Smooth muscle cell (in vitro differentiated cells): ENCODE data around the gene HOXB9. TPM values are rescaled to one million over a fixed set of nuclear protein-coding genes. Genes with fewer than 3 reads are reported as not detected.

Source experiments
- DNase-seq: peaks from one replicate; lab custom pipeline; 2025; ENCODE audit not compliant: unreplicated experiment; lab: John Stamatoyannopoulos, UW
- H2AFZ ChIP-seq: fragments of 200-600 bp; sonication (generic); 2 replicates; pipeline ENCODE4 v1.6.0; 2016; ENCODE audit warnings: antibody characterized with exemption, low read depth, mild to moderate bottlenecking
- H3F3A ChIP-seq: fragments of 200-600 bp; sonication (generic); 2 replicates; pipeline ENCODE4 v1.6.0; 2017; ENCODE audit warnings: antibody characterized with exemption, low read depth
- H3K27ac ChIP-seq: fragments of 200-600 bp; sonication (generic); 2 replicates; pipeline ENCODE4 v1.5.1; 2016; ENCODE audit warnings: low read depth, mild to moderate bottlenecking
- H3K27me3 ChIP-seq: fragments of 200-600 bp; sonication (generic); 2 replicates; pipeline ENCODE4 v1.6.1; 2016; ENCODE audit warnings: low read depth, mild to moderate bottlenecking
- H3K36me3 ChIP-seq: fragments of 200-600 bp; sonication (generic); 2 replicates; pipeline ENCODE4 v1.5.1; 2016; ENCODE audit warnings: low read depth
- H3K4me1 ChIP-seq: fragments of 200-600 bp; sonication (generic); 2 replicates; pipeline ENCODE4 v1.5.1; 2016; ENCODE audit warnings: low read depth
- H3K4me2 ChIP-seq: fragments of 200-600 bp; sonication (generic); 2 replicates; pipeline ENCODE4 v1.6.0; 2016; ENCODE audit warnings: mild to moderate bottlenecking
- H3K4me3 ChIP-seq: fragments of 200-600 bp; sonication (generic); 2 replicates; pipeline ENCODE4 v1.5.1; 2016; ENCODE audit warnings: mild to moderate bottlenecking
- H3K79me2 ChIP-seq: fragments of 200-600 bp; sonication (generic); 2 replicates; pipeline ENCODE4 v1.6.0; 2016; ENCODE audit warnings: low read depth, mild to moderate bottlenecking
- H3K9ac ChIP-seq: fragments of 200-600 bp; sonication (generic); 2 replicates; pipeline ENCODE4 v1.6.0; 2016; ENCODE audit warnings: low read depth
- H3K9me3 ChIP-seq: fragments of 200-600 bp; sonication (generic); replicated peaks from 2 replicates; pipeline ENCODE4 v1.5.1; 2016; ENCODE audit warnings: low read depth
- H4K20me1 ChIP-seq: fragments of 200-600 bp; sonication (generic); 2 replicates; pipeline ENCODE4 v1.6.0; 2016; ENCODE audit warnings: low read depth
- WGBS: methylation state at CpG from one replicate; pipeline ENCODE4 v1.1.7; 2016; ENCODE audit warnings: low lambda C conversion rate; 5-methylcytosine and 5-hydroxymethylcytosine counted together
- polyA plus RNA-seq: library from polyadenylated mRNA; unstranded; fragments of >200 nt; fragmentation: Nextera tagmentation; extraction: Ambion mirVana; gene quantifications from 2 replicates; pipeline ENCODE4 v1.2.1, GENCODE V29; 2016
- total RNA-seq: library from RNA; depleted of rRNA; stranded (reverse); fragments of >200 nt; gene quantifications from 2 replicates; pipeline ENCODE4 v1.2.3, GENCODE V29; 2014
- TF ChIP-seq, protein P1 (sequence below): fragments of 200-600 bp; sonication (generic); IDR thresholded peaks from 2 replicates; pipeline ENCODE4 v1.5.1; 2017; ENCODE audit warnings: borderline replicate concordance, mild to moderate bottlenecking, antibody characterized with exemption; ENCODE audit not compliant: insufficient read depth, poor library complexity, severe bottlenecking

Gene HOXB9
- 24.3 and 25.8 TPM in 2 replicates for total RNA-seq
- polyA plus RNA-seq, result 6.9 and 13.8 TPM in 2 replicates

DNA sequence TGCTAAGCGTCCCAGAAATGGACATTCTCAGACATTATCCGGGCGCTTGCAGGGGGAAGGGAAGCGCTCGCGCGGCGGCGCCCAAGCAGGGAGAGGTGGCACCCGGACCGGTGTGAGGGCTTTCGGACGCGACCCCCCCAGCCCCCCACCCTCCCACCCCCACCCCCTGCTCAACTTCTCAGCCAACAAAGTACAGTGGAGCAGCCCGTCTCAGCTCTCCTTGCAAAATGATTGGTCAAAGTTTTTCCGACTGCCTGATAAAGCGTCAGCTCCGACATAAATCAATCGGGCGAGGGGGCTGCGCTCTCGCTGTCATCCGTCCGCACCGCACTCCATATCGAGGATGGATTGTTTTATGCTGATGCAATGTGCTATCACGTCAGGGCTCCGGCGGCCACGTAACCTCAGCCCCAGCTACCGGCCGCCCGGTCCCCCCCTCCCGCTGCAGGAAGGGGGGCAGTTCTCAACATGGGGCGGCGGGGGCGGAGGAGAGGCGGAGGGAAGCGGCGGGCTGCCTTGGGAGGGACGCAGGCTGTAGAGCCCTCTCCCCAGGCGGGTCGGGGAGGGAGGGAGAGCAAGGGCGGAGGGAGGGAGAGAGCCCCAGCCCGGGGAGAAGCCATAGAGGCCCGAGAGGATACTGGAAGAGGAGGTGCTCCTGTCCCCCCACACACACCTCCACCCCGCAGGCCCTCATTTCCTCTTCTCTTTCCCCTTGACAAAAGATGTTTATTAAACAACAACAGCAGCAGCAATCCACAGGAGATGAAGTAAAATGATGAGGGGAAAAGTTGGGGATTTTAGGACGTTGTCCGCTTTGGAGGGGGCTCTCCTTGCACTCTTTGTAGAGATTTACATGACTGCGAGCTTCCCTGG is at the start of gene HOXB9:
Gene HOXB9 (minus strand): TSS at position 114 of the 873 bp plus-strand sequence. CDS start 89 bp downstream, at position 25.
- Histone ChIP-seq H3K4me2 (peak within 1 kb of the TSS; percentile 99), H3K36me3 (no peaks in the 10 kb centered on the region), H3K9ac (peak within 1 kb of the TSS; percentile 86), H3K4me1 (peaks cover 6% of the 10 kb centered on the region), H3F3A (no peaks in the 10 kb centered on the region), H3K27me3 (peaks cover 93% of the 10 kb centered on the region), H3K27ac (peak within 1 kb of the TSS; percentile 71), H3K4me3 (peak within 1 kb of the TSS; percentile 78), H2AFZ (peak within 1 kb of the TSS; percentile 33), H3K9me3 (no peaks in the 10 kb centered on the region), H4K20me1 (peaks cover 44% of the 10 kb centered on the region), H3K79me2 (peaks cover 38% of the 10 kb centered on the region)
- DNase-seq, result peak; percentile 47
- WGBS, result 1% methylated on average over 32 of the region's 50 CpGs
- TF ChIP-seq, protein P1, sequence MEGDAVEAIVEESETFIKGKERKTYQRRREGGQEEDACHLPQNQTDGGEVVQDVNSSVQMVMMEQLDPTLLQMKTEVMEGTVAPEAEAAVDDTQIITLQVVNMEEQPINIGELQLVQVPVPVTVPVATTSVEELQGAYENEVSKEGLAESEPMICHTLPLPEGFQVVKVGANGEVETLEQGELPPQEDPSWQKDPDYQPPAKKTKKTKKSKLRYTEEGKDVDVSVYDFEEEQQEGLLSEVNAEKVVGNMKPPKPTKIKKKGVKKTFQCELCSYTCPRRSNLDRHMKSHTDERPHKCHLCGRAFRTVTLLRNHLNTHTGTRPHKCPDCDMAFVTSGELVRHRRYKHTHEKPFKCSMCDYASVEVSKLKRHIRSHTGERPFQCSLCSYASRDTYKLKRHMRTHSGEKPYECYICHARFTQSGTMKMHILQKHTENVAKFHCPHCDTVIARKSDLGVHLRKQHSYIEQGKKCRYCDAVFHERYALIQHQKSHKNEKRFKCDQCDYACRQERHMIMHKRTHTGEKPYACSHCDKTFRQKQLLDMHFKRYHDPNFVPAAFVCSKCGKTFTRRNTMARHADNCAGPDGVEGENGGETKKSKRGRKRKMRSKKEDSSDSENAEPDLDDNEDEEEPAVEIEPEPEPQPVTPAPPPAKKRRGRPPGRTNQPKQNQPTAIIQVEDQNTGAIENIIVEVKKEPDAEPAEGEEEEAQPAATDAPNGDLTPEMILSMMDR, result no peak

DNA sequence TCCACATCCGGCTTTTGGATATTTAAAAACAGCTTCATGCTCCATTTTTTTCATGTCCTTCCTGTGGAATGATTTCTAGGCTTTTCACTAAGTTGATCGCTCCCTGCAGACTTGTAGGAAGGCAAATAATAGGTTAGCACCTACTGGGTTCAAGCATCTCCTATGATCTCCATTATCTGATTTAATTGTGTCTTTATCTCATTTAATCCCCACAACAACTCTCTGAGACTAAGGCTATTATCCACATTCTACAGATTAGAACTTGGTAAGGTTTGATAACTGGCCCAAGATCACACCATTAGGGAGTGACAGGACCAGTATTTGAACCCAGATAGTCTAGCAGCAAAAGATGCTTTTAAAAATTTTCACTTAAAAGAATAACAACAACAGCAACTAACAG is 46.2 kb upstream of the HOXB9 start:
- H3K36me3 ChIP-seq, result no peaks in the 10 kb centered on the region
- peaks cover 17% of the 10 kb centered on the region for H4K20me1 ChIP-seq
- H3K9me3 ChIP-seq, result no peaks in the 10 kb centered on the region
- H3K27ac ChIP-seq, result no peak overlapping the region
- 89% methylated on average over 2 of the region's 2 CpGs for whole genome bisulfite sequencing
- no peaks in the 10 kb centered on the region for H3K79me2 ChIP-seq
- peak overlapping the region; percentile 78 for H3K4me2 ChIP-seq
- no peaks in the 10 kb centered on the region for H3K4me1 ChIP-seq
- no peak for DNase-seq
- no peaks in the 10 kb centered on the region for H3F3A ChIP-seq
- peak overlapping the region; percentile 42 for H3K4me3 ChIP-seq
- no peaks in the 10 kb centered on the region for H3K27me3 ChIP-seq
- TF ChIP-seq, protein P1, result no peak
- no peak overlapping the region for H3K9ac ChIP-seq
- no peak overlapping the region for H2AFZ ChIP-seq

DNA sequence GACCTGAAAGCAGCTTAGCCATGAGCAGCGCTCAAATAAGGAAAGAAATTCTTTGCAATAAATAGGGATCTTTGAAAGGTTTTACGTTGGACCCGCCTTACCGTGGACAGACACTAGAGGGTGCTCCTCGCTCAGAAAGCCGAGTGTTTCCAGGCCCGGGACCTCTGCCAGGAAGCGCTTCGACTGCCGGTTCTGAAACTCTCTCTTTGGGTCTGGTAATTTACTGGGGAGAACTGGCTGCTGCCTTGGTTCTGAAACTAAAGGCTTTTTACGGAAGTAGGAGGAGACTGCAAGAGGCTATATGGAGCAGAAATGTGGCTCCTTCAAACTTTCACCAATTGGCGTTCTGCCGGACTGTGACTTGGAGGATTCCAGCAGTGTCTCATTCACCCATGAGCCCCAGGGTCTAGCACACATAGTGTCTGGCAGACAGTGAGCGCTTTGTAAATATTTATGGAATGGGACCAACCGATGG is 45.6 kb upstream of the HOXB9 start:
- no peaks in the 10 kb centered on the region for H3K36me3 ChIP-seq
- WGBS, result 10% methylated on average over 15 of the region's 15 CpGs
- no peaks in the 10 kb centered on the region for H3K4me1 ChIP-seq
- no peaks in the 10 kb centered on the region for H3K9me3 ChIP-seq
- H3F3A ChIP-seq, result no peaks in the 10 kb centered on the region
- peak overlapping the region; percentile 19 for H2AFZ ChIP-seq
- peak overlapping the region; percentile 78 for H3K4me2 ChIP-seq
- peak; percentile 62 for DNase-seq
- H3K27me3 ChIP-seq, result no peaks in the 10 kb centered on the region
- TF ChIP-seq, protein P1, result peak; percentile 91
- H3K9ac ChIP-seq, result no peak overlapping the region
- no peaks in the 10 kb centered on the region for H3K79me2 ChIP-seq
- peak overlapping the region; percentile 42 for H3K4me3 ChIP-seq
- peak overlapping the region; percentile 5 for H3K27ac ChIP-seq
- peaks cover 21% of the 10 kb centered on the region for H4K20me1 ChIP-seq
